Ectodermal cell (in vitro differentiated cells): ENCODE results near the gene SENP3.
A peak's percentile ranks its signal among the peaks of the same experiment; 100 is the strongest.

Source experiments
- H3K27ac ChIP-seq: 2 replicates; pipeline ENCODE4 v1.7.0; 2013; ENCODE audit warnings: mild to moderate bottlenecking, low read depth, low read length; ENCODE audit not compliant: insufficient read depth, poor library complexity, severe bottlenecking
- H3K27me3 ChIP-seq: 2 replicates; pipeline ENCODE4 v1.7.0; 2013; ENCODE audit warnings: mild to moderate bottlenecking, low read length; ENCODE audit not compliant: insufficient read depth, control insufficient read depth, poor library complexity, severe bottlenecking
- H3K36me3 ChIP-seq: one replicate; pipeline ENCODE4 v1.7.0; 2013; ENCODE audit warnings: low read length; ENCODE audit not compliant: control insufficient read depth, insufficient read depth
- H3K4me1 ChIP-seq: one replicate; pipeline ENCODE4 v1.7.0; 2013; ENCODE audit warnings: low read length; ENCODE audit not compliant: control insufficient read depth, insufficient read depth
- H3K4me3 ChIP-seq: 2 replicates; pipeline ENCODE4 v1.7.0; 2013; ENCODE audit warnings: low read depth, low read length, control low read depth; ENCODE audit not compliant: insufficient read depth
- H3K9me3 ChIP-seq: 2 replicates; pipeline ENCODE4 v1.7.0; 2013; ENCODE audit warnings: mild to moderate bottlenecking, low read length, moderate library complexity; ENCODE audit not compliant: control insufficient read depth
- WGBS, 2 experiments: methylation state at CpG; one replicate each; pipeline ENCODE4 v1.1.7; 2013; ENCODE audit warnings: missing lambda C conversion rate in 2 of 2; 5-methylcytosine and 5-hydroxymethylcytosine counted together

Gene SENP3

GRCh38 chr17:7575959-7576358 is 14.2 kb downstream of the SENP3 start:
- 92 to 95% methylated on average over 7 of the region's 7 CpGs for WGBS, 2 experiments
- Histone ChIP-seq H3K27ac (peak overlapping the region; percentile 33), H3K4me3 (no peak overlapping the region), H3K4me1 (peaks cover 16% of the 10 kb centered on the region), H3K9me3 (no peaks in the 10 kb centered on the region), H3K27me3 (no peaks in the 10 kb centered on the region), H3K36me3 (peaks cover 48% of the 10 kb centered on the region)

GRCh38 chr17:7576432-7576937 is 14.8 kb downstream of the SENP3 start:
- no peak overlapping the region for H3K4me3 ChIP-seq
- peaks cover 13% of the 10 kb centered on the region for H3K4me1 ChIP-seq
- no peaks in the 10 kb centered on the region for H3K27me3 ChIP-seq
- H3K9me3 ChIP-seq, result no peaks in the 10 kb centered on the region
- no peak overlapping the region for H3K27ac ChIP-seq
- peaks cover 44% of the 10 kb centered on the region for H3K36me3 ChIP-seq
- WGBS, 2 experiments, result 96% methylated on average over 14 of the region's 14 CpGs

GRCh38 chr17:7577327-7578199 is 15.8 kb downstream of the SENP3 start:
- Histone ChIP-seq H3K4me1 (peaks cover 8% of the 10 kb centered on the region), H3K27ac (no peak overlapping the region)

GRCh38 chr17:7579001-7579833 is 17.5 kb downstream of the SENP3 start, which contains the start of gene CD68:
Gene CD68 (plus strand): TSS chr17:7579638. CDS start chr17:7579678, 40 bp downstream.
- peaks cover 39% of the 10 kb centered on the region for H3K36me3 ChIP-seq
- no peaks in the 10 kb centered on the region for H3K27me3 ChIP-seq
- H3K27ac ChIP-seq, result peak within 1 kb of the TSS; percentile 67
- peaks cover 8% of the 10 kb centered on the region for H3K4me1 ChIP-seq
- 58% methylated on average over 7 of the region's 7 CpGs for WGBS, 2 experiments
- no peak within 1 kb of the TSS for H3K4me3 ChIP-seq
- no peaks in the 10 kb centered on the region for H3K9me3 ChIP-seq

More at GRCh38 chr17:7577327-7578199, 15.8 kb downstream of the SENP3 start:
- Histone ChIP-seq H3K4me3 (no peak overlapping the region), H3K9me3 (no peaks in the 10 kb centered on the region), H3K27me3 (no peaks in the 10 kb centered on the region), H3K36me3 (peaks cover 44% of the 10 kb centered on the region)
- 95 to 96% methylated on average over 17 of the region's 17 CpGs for WGBS, 2 experiments

- Histone ChIP-seq H3K27me3 (no peaks in the 10 kb centered on the region), H3K4me1 (peaks cover under 1% of the 10 kb centered on the region), H3K4me3 (no peak overlapping the region), H3K27ac (peak overlapping the region; percentile 67), H3K36me3 (peaks cover 31% of the 10 kb centered on the region), H3K9me3 (no peaks in the 10 kb centered on the region)
- WGBS, 2 experiments, result 94% methylated on average over 12 of the region's 12 CpGs
Observed at GRCh38 chr17:7579834-7580603, 18.3 kb downstream of the SENP3 start.

- Histone ChIP-seq H3K9me3 (no peaks in the 10 kb centered on the region), H3K4me3 (no peak overlapping the region), H3K36me3 (peaks cover 22% of the 10 kb centered on the region), H3K27ac (no peak overlapping the region), H3K4me1 (no peaks in the 10 kb centered on the region), H3K27me3 (no peaks in the 10 kb centered on the region)
- WGBS, 2 experiments, result 91% methylated on average over 23 of the region's 23 CpGs
Observed at GRCh38 chr17:7580604-7581575, 19.2 kb downstream of the SENP3 start.

GRCh38 chr17:7582396-7583252 is 20.9 kb downstream of the SENP3 start:
- Histone ChIP-seq H3K27me3 (no peaks in the 10 kb centered on the region), H3K27ac (peak overlapping the region; percentile 96), H3K36me3 (peaks cover 16% of the 10 kb centered on the region), H3K4me1 (no peaks in the 10 kb centered on the region), H3K9me3 (no peaks in the 10 kb centered on the region), H3K4me3 (no peak overlapping the region)
- WGBS, 2 experiments, result 93 to 95% methylated on average over 36 of the region's 36 CpGs

- Histone ChIP-seq H3K27me3 (no peaks in the 10 kb centered on the region), H3K9me3 (no peaks in the 10 kb centered on the region), H3K4me3 (peak within 1 kb of the TSS; percentile 68), H3K36me3 (peaks cover 10% of the 10 kb centered on the region), H3K27ac (peak within 1 kb of the TSS; percentile 96), H3K4me1 (no peaks in the 10 kb centered on the region)
- 37 to 39% methylated on average over 69 of the region's 69 CpGs for WGBS, 2 experiments
Observed at GRCh38 chr17:7583253-7584109, 21.8 kb downstream of the SENP3 start, which contains the start of gene MPDU1. Gene MPDU1 (plus strand): TSS chr17:7583852. CDS start chr17:7583863, 11 bp downstream.
